ENCODE data around the gene RPUSD4.
A peak's percentile ranks its signal among the peaks of the same experiment; 100 is the strongest.

The RPUSD4 gene

GRCh38 chr11:126181939-126182730 lies 29.3 kb downstream of the RPUSD4 start:
- no peak for DNase-seq

- DNase-seq, result no peak
Measured at GRCh38 chr11:126176853-126177470, 34.5 kb downstream of the RPUSD4 start.

- DNase-seq, result no peak
Measured at GRCh38 chr11:126175393-126175792, 36.1 kb downstream of the RPUSD4 start.

- DNase-seq, result no peak
Measured at GRCh38 chr11:126174816-126175215, 36.6 kb downstream of the RPUSD4 start.

GRCh38 chr11:126173257-126173656 lies 38.2 kb downstream of the RPUSD4 start:
- DNase-seq, result no peak

GRCh38 chr11:126172596-126173038 lies 38.8 kb downstream of the RPUSD4 start:
- DNase-seq, result peak in 1 of 2 experiments; percentile 52

- no peak for DNase-seq
Measured at GRCh38 chr11:126169291-126169690, 42.2 kb downstream of the RPUSD4 start.

- DNase-seq, result no peak
Measured at GRCh38 chr11:126167488-126167887, 44.0 kb downstream of the RPUSD4 start.

GRCh38 chr11:126166413-126166812 lies 45.0 kb downstream of the RPUSD4 start:
- DNase-seq, result no peak

- peak in 1 of 2 experiments; percentile 62 for DNase-seq
Measured at GRCh38 chr11:126165757-126166156, 45.7 kb downstream of the RPUSD4 start.

GRCh38 chr11:126165311-126165720 lies 46.1 kb downstream of the RPUSD4 start:
- peak; percentile 90 to 97 for DNase-seq

- peak in 1 of 2 experiments; percentile 71 for DNase-seq
Measured at GRCh38 chr11:126164781-126165180, 46.7 kb downstream of the RPUSD4 start.

GRCh38 chr11:126163779-126164178 lies 47.7 kb downstream of the RPUSD4 start:
- DNase-seq, result no peak

GRCh38 chr11:126163074-126163700 lies 48.3 kb downstream of the RPUSD4 start:
- peak; percentile 39 to 90 for DNase-seq

GRCh38 chr11:126162306-126163030 lies 49.0 kb downstream of the RPUSD4 start:
- peak; percentile 63 to 82 for DNase-seq

GRCh38 chr11:126161023-126161391 lies 50.4 kb downstream of the RPUSD4 start:
- no peak for DNase-seq

GRCh38 chr11:126160345-126161022 lies 51.0 kb downstream of the RPUSD4 start:
- no peak for DNase-seq

GRCh38 chr11:126159719-126160344 lies 51.6 kb downstream of the RPUSD4 start:
- DNase-seq, result no peak

- no peak for DNase-seq
Measured at GRCh38 chr11:126158054-126158791, 53.2 kb downstream of the RPUSD4 start.

GRCh38 chr11:126157326-126158030 lies 54.0 kb downstream of the RPUSD4 start:
- DNase-seq, result no peak

GRCh38 chr11:126156814-126157213 lies 54.6 kb downstream of the RPUSD4 start:
- DNase-seq, result no peak
